Thymus (tissue), 14 donors: ENCODE data around the gene CYYR1. TPM values are rescaled to one million over a fixed set of nuclear protein-coding genes. Genes with fewer than 3 reads are reported as not detected.
A peak's percentile ranks its signal among the peaks of the same experiment; 100 is the strongest.

ENCODE experiments used
- DNase-seq, 9 donors: peaks; one replicate each; pipeline ENCODE4 v3.0.0-alpha.2; 2013; ENCODE audit warnings: low spot score in 9 of 9, low read depth in 6 of 9, missing footprints in 1 of 9
- H3K27ac ChIP-seq, 2 donors: one replicate each; pipeline ENCODE4 v1.5.1; 2013; ENCODE audit warnings: control low read depth in 1 of 2, low read depth in 1 of 2, low read length in 1 of 2, mild to moderate bottlenecking in 1 of 2, moderate library complexity in 1 of 2
- H3K27me3 ChIP-seq, 2 donors: one replicate each; pipeline ENCODE4 v1.5.1; 2013; ENCODE audit warnings: low read length in 1 of 2; ENCODE audit not compliant: control insufficient read depth in 2 of 2, insufficient read depth in 1 of 2
- H3K36me3 ChIP-seq, 2 donors: one replicate each; pipeline ENCODE4 v1.5.1; 2013; ENCODE audit warnings: low read length in 1 of 2, mild to moderate bottlenecking in 1 of 2, moderate library complexity in 1 of 2; ENCODE audit not compliant: control insufficient read depth in 2 of 2, insufficient read depth in 2 of 2
- H3K4me1 ChIP-seq, 2 donors: one replicate each; pipeline ENCODE4 v1.5.1; 2013; ENCODE audit warnings: low read length in 2 of 2; ENCODE audit not compliant: control insufficient read depth in 2 of 2, insufficient read depth in 2 of 2
- H3K4me3 ChIP-seq, 2 donors: one replicate each; pipeline ENCODE4 v1.5.1; 2013; ENCODE audit warnings: low read length in 2 of 2, control low read depth in 1 of 2, mild to moderate bottlenecking in 1 of 2
- H3K9me3 ChIP-seq, 2 donors: one replicate each; pipeline ENCODE4 v1.5.1; 2013; ENCODE audit warnings: low read length in 1 of 2, mild to moderate bottlenecking in 1 of 2; ENCODE audit not compliant: control insufficient read depth in 2 of 2, insufficient read depth in 1 of 2
- WGBS: extraction: QIAGEN DNeasy Blood & Tissue Kit; methylation state at CpG from one replicate; pipeline ENCODE4 v1.1.7; 2013; 5-methylcytosine and 5-hydroxymethylcytosine counted together
- long read RNA-seq, 10 donors: transcript quantifications; one replicate each; lab custom pipeline, GENCODE V29; 2026
- polyA plus RNA-seq: library from polyadenylated mRNA; stranded (reverse); fragments of 200-250 nt; gene quantifications from one replicate; pipeline ENCODE4 v1.2.3, GENCODE V29; 2013
- total RNA-seq: library from RNA; stranded (reverse); fragments of 120-200 nt; gene quantifications from one replicate; pipeline ENCODE4 v1.2.4, GENCODE V29; 2013
- donor health status: healthy.

Gene CYYR1
- 3.5 TPM for total RNA-seq
- polyA plus RNA-seq, result 19.1 TPM
- long read RNA-seq, donor 1, result 0 reads
- long read RNA-seq, donor 2, transcript CYYR1-201 (4 exons, 3,101 nt), result major isoform, 6 of 13 reads
- long read RNA-seq, donor 2, partial matches to known transcripts, result 7 of 13 reads
- long read RNA-seq, donor 2, other reads (novel, unspliced or antisense), result 0 of 13 reads
- long read RNA-seq, donor 3, partial matches to known transcripts, result 0 of 1 reads
- long read RNA-seq, donor 3, other reads (novel, unspliced or antisense), result 0 of 1 reads
- long read RNA-seq, donor 4, result 0 reads
- long read RNA-seq, donor 5, transcript CYYR1-201 (4 exons, 3,101 nt), result major isoform, 5 of 5 reads
- long read RNA-seq, donor 5, partial matches to known transcripts, result 0 of 5 reads
- long read RNA-seq, donor 5, other reads (novel, unspliced or antisense), result 0 of 5 reads
- long read RNA-seq, donor 6, partial matches to known transcripts, result 0 of 3 reads
- long read RNA-seq, donor 6, other reads (novel, unspliced or antisense), result 0 of 3 reads
- long read RNA-seq, donor 7, partial matches to known transcripts, result 0 of 3 reads
- long read RNA-seq, donor 7, other reads (novel, unspliced or antisense), result 0 of 3 reads
- long read RNA-seq, donor 8, partial matches to known transcripts, result 0 of 2 reads
- long read RNA-seq, donor 8, other reads (novel, unspliced or antisense), result 0 of 2 reads
- long read RNA-seq, donor 9, partial matches to known transcripts, result 0 of 1 reads
- long read RNA-seq, donor 9, other reads (novel, unspliced or antisense), result 0 of 1 reads
- long read RNA-seq, donor 10, partial matches to known transcripts, result 0 of 3 reads
- long read RNA-seq, donor 10, other reads (novel, unspliced or antisense), result 0 of 3 reads

DNA sequence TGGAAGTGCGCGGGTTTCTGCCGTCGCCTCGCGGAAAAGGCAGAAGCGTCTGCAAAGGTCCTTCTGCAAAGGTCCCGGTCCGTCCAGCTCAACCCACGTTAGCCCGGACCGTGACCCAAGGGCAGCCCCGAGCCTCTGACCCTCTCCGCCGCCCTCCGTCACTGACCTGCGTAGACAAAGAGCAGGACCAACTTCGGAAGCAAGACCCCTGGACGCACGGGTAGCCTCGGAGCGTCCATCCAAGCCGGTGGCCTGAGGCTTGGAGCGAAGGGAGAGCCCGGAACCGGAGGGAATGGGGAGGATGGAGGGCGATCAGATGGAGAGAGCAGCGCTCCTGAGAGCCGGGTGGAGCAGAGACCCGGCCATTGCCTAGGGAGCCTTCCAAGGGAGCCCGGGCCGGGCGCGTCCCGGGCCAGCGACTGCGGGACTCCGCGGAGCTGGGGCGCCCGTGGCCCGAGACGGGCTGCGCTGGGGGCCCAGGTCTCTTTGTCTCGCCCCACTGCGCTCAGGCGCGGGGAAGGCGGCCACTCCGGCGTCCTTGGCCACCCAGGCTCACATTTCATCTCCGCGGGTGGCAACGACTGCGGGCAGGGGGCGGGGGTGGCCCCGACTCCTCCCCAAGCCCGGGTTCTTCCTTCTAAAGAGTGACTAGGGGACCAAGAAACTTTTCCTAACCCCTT, at the start of gene CYYR1:
Gene CYYR1, minus strand, starts transcription at position 585 of the 680 bp plus-strand sequence. Its CDS starts 346 bp downstream, at position 239.
- Histone ChIP-seq H3K4me3 (peak within 1 kb of the TSS; percentile 41 to 43), H3K36me3 (no peaks in the 10 kb centered on the region), H3K4me1 (peaks cover 0 to 3% of the 10 kb centered on the region in 2 donors), H3K27ac (peak within 1 kb of the TSS; percentile 55 to 77), H3K9me3 (peaks cover 0 to 5% of the 10 kb centered on the region in 2 donors), H3K27me3 (peaks cover 8 to 15% of the 10 kb centered on the region in 2 donors)
- DNase-seq, result peak in 1 of 9 donors; percentile 12
- WGBS, result 2% methylated on average over 58 of the region's 58 CpGs

DNA sequence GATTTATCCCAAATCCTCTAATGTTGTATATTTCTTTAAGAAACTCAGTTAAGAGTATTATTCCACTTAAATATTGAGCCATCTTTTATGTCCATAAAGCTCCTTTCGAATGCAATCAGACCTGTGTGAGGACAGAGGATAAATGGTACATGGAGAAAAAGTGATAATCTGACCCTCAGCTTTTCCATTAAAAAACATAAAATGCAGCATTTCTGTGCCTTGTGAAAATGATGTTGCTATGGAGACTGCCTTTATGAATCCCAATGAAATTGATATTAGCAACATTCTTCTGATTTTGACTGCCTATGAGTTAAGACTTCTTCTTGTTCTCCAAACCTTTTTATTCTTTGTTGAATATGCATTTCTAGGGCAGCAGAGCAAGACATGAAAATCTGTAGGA, 44.1 kb upstream of the CYYR1 start:
- Histone ChIP-seq H3K36me3 (no peaks in the 10 kb centered on the region), H3K4me1 (no peaks in the 10 kb centered on the region), H3K27ac (no peak overlapping the region), H3K4me3 (no peak overlapping the region), H3K27me3 (no peaks in the 10 kb centered on the region), H3K9me3 (no peaks in the 10 kb centered on the region)
- WGBS, result 49% methylated on average over 1 of the region's 1 CpG
- DNase-seq, result no peak

DNA sequence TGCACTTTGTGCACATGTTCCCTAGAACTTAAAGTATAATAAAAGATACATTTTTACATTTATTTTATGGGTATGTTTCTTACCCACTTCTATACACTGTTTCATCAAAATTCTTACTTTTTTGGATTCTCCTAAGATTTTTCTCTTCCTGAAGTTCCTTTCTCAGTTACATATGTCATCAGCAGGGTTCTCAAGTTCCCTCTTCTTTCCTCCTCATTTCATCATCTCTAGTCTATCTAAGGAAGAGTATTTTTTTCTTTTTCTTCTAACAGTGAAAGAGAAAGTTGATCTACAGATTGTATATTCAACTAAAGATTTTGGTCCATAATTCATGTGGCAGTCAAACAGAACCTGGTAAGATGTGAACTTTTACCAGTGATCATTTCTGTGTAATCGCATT, 41.2 kb upstream of the CYYR1 start:
- H3K27ac ChIP-seq, result no peak overlapping the region
- 98% methylated on average over 1 of the region's 1 CpG for WGBS
- no peaks in the 10 kb centered on the region for H3K4me1 ChIP-seq
- no peak for DNase-seq
- no peaks in the 10 kb centered on the region for H3K36me3 ChIP-seq
- no peak overlapping the region for H3K4me3 ChIP-seq
- no peaks in the 10 kb centered on the region for H3K9me3 ChIP-seq
- H3K27me3 ChIP-seq, result no peaks in the 10 kb centered on the region

DNA sequence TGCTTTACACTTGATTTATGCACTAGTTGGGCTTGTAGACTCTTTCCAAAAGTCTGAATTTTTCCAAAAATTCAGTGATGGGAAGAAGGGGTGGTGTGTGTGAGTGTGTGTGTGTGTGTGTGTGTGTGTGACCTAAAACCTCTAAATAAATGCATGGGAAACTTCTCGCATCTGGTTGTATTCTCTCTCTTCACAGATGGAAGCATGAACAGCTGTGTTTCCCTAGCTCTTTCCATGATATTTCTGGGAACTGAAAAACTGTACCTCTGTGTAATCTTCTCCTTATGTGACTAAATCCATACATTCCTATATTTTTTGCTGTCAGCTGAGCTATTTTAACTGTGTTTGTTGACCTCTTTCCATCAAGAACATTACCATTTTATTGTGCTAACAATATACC, 26.2 kb upstream of the CYYR1 start:
- Histone ChIP-seq H3K27me3 (no peaks in the 10 kb centered on the region), H3K9me3 (no peaks in the 10 kb centered on the region), H3K4me1 (peaks cover 2 to 4% of the 10 kb centered on the region in 2 donors), H3K4me3 (no peak overlapping the region), H3K27ac (no peak overlapping the region), H3K36me3 (no peaks in the 10 kb centered on the region)
- no peak for DNase-seq
- WGBS, result 96% methylated on average over 1 of the region's 1 CpG

DNA sequence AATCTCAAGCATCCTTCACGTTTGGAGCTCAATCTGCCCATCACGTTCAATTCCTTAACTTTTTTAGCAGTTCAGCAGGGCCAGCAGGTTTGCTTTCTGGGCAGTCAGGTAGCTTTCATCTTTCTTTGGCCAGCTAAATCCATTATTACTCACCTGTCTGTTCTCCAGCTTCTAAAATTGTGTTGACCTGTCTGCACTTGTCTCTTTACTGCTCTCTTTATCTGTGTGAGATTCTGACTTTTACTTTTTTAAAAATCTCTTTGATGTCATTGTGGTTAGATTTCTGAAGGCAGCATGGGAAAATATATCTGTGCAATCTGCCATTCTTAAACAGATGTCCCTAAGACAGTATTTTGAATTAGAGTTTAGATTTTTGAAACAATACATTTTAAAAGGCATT, 24.9 kb upstream of the CYYR1 start:
- no peak overlapping the region for H3K27ac ChIP-seq
- DNase-seq, result peak in 2 of 9 donors; percentile 16 to 42
- no peaks in the 10 kb centered on the region for H3K36me3 ChIP-seq
- no peaks in the 10 kb centered on the region for H3K9me3 ChIP-seq
- 71% methylated on average over 2 of the region's 2 CpGs for WGBS
- H3K4me3 ChIP-seq, result no peak overlapping the region
- H3K4me1 ChIP-seq, result peaks cover 2 to 4% of the 10 kb centered on the region in 2 donors
- H3K27me3 ChIP-seq, result no peaks in the 10 kb centered on the region

DNA sequence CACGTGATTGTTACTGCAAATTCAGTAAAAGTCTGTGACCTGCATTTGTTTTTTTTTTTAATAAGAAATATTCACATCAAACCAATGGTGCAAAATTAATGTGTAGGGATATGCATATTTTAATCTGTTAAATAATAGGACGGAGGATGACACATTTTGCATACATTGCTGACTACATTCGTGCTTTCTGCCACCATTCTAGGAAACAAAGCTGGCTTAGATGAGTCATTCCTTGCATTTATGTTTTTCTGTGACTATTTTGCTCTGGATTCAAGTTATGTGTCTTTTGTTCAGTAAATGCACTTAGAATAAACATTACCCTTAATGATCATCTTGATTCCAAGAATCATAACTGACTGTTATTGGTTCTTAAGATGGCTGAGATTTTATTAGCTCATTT, 23.9 kb upstream of the CYYR1 start:
- Histone ChIP-seq H3K27me3 (no peaks in the 10 kb centered on the region), H3K36me3 (no peaks in the 10 kb centered on the region), H3K9me3 (no peaks in the 10 kb centered on the region), H3K27ac (no peak overlapping the region), H3K4me3 (no peak overlapping the region), H3K4me1 (peaks cover 2 to 4% of the 10 kb centered on the region in 2 donors)
- 95% methylated on average over 3 of the region's 3 CpGs for WGBS
- no peak for DNase-seq

DNA sequence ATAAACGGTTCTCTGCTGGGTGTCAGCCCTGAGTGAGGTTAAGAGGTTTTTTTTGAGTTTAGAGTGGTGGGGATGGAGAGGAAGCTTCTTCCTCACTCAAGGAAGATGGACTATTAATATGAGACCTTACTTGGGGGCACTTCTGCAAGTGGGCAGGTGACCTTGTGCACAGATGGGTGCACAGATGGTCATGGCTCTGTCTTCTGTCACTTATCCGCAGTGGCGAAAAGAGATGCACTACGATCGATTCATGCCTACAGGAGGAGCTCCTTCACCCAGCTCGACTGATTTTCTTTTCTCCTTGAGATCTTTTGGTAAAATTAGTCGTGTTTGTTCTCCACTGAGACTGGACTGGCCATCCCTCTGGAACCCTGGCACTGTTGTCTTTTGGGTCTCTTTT, 22.9 kb upstream of the CYYR1 start:
- peaks cover 2 to 4% of the 10 kb centered on the region in 2 donors for H3K4me1 ChIP-seq
- H3K4me3 ChIP-seq, result no peak overlapping the region
- WGBS, result 90% methylated on average over 7 of the region's 7 CpGs
- no peaks in the 10 kb centered on the region for H3K27me3 ChIP-seq
- no peak overlapping the region for H3K27ac ChIP-seq
- no peaks in the 10 kb centered on the region for H3K36me3 ChIP-seq
- no peaks in the 10 kb centered on the region for H3K9me3 ChIP-seq
- DNase-seq, result no peak

DNA sequence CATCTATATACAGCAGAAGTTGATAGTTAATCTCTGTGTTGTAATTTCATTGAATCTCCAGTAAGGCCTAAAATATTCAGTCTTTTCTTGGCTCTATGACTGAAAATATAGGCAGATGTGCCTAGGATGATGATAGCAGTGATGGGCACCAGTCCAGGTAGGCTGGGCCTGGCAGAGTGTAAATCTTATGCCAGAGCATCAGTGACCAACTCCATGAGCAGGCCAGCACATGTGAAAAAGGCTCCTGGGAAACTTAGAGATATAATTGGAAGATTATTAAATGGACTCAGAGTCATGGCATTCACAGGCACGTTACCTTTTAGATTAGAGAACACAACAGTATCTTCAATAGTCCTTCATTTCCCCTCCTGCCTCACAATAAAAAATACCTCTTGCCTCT, 20.7 kb upstream of the CYYR1 start:
- Histone ChIP-seq H3K27ac (no peak overlapping the region), H3K4me3 (no peak overlapping the region), H3K27me3 (no peaks in the 10 kb centered on the region), H3K4me1 (peaks cover 2 to 4% of the 10 kb centered on the region in 2 donors), H3K9me3 (no peaks in the 10 kb centered on the region), H3K36me3 (no peaks in the 10 kb centered on the region)
- no peak for DNase-seq
- WGBS, result 92% methylated on average over 1 of the region's 1 CpG
